Endothelial cell of umbilical vein (primary cell): Measurements from ENCODE around the gene METTL8. TPM values are rescaled to one million over a fixed set of nuclear protein-coding genes. Genes with fewer than 3 reads are reported as not detected.

Source experiments
- BruUV-seq: library from RNA; stranded (reverse); fragments of 400-500 nt; replicated peaks from 2 replicates; lab custom pipeline; 2021; lab: Mats Ljungman, UMichigan
- CTCF ChIA-PET: fragments of 300-600, 350-600 bp; sonication (Branson Sonifier 250); formaldehyde crosslinking; loops from one replicate; lab custom pipeline; 2021; ENCODE audit warnings: antibody characterized with exemption, inconsistent platforms; lab: Charles Lee
- POLR2A ChIA-PET: fragments of 300-600, 350-600 bp; sonication (Branson Sonifier 250); formaldehyde crosslinking; loops from one replicate; lab custom pipeline; 2021; ENCODE audit warnings: antibody characterized with exemption, inconsistent platforms; lab: Charles Lee
- DNase-seq: peaks from one replicate; pipeline ENCODE4 v3.0.0-alpha.2; 2011; ENCODE audit warnings: low read depth, low spot score
- FAIRE-seq: peaks from 2 replicates; lab custom pipeline; 2011; peaks lifted over from hg19 to GRCh38; lab: Jason Lieb, UNC
- H2AFZ ChIP-seq: 2 replicates; pipeline ENCODE4 v1.6.0; 2012; ENCODE audit warnings: low read depth, low read length, control low read depth, inconsistent platforms
- H3K27ac ChIP-seq: 2 replicates; pipeline ENCODE4 v1.5.1; 2011; ENCODE audit warnings: low read depth, mild to moderate bottlenecking, control low read depth, low read length, moderate library complexity; ENCODE audit not compliant: insufficient read depth
- H3K27me3 ChIP-seq, 2 experiments: 2 replicates each; pipeline versions ENCODE4 v1.6.0 to v1.6.1; 2011; ENCODE audit warnings: low read length in 2 of 2, mixed read lengths in 1 of 2; ENCODE audit not compliant: control insufficient read depth in 2 of 2, insufficient read depth in 2 of 2
- H3K36me3 ChIP-seq, 2 experiments: 2 replicates in 1 of 2; 3 replicates in 1 of 2; pipeline ENCODE4 v1.5.1; 2011; ENCODE audit warnings: low read length in 2 of 2, mild to moderate bottlenecking in 1 of 2, moderate library complexity in 1 of 2; ENCODE audit not compliant: control insufficient read depth in 2 of 2, insufficient read depth in 2 of 2; ENCODE audit errors: extremely low read depth in 1 of 2
- H3K4me1 ChIP-seq: 3 replicates; pipeline ENCODE4 v1.5.1; 2011; ENCODE audit warnings: mild to moderate bottlenecking, low read length; ENCODE audit not compliant: control insufficient read depth, insufficient read depth; ENCODE audit errors: extremely low read depth
- H3K4me2 ChIP-seq: 2 replicates; pipeline ENCODE4 v1.6.1; 2011; ENCODE audit warnings: low read length, control low read depth, mixed read lengths; ENCODE audit not compliant: insufficient read depth
- H3K4me3 ChIP-seq, 3 experiments: fragments of 200-600 bp in 1 of 3; sonication (generic), shearing (Covaris generic) in 1 of 3; replicated peaks in 1 of 3; 2 replicates each; pipeline ENCODE4 v1.5.1; 2011 to 2016; ENCODE audit warnings: control low read depth in 3 of 3, low read length in 3 of 3, mild to moderate bottlenecking in 2 of 3, inconsistent platforms in 1 of 3, low read depth in 1 of 3, moderate library complexity in 1 of 3; ENCODE audit not compliant: insufficient read depth in 1 of 3
- H3K79me2 ChIP-seq: 2 replicates; pipeline ENCODE4 v1.6.0; 2012; ENCODE audit warnings: low read length, inconsistent platforms; ENCODE audit not compliant: control insufficient read depth, insufficient read depth
- H3K9ac ChIP-seq: replicated peaks from 2 replicates; pipeline ENCODE3; 2011; ENCODE audit warnings: low read length, control low read depth; ENCODE audit not compliant: insufficient read depth; ENCODE audit errors: extremely low read depth
- H3K9me1 ChIP-seq: replicated peaks from 3 replicates; pipeline ENCODE4 v1.6.0; 2011; ENCODE audit warnings: mild to moderate bottlenecking, low read length; ENCODE audit not compliant: control insufficient read depth, insufficient read depth; ENCODE audit errors: extremely low read depth
- H3K9me3 ChIP-seq: replicated peaks from 2 replicates; pipeline ENCODE4 v1.5.1; 2012; ENCODE audit warnings: low read length, inconsistent platforms; ENCODE audit not compliant: control insufficient read depth, insufficient read depth
- H4K20me1 ChIP-seq: replicated peaks from 2 replicates; pipeline ENCODE3; 2011; ENCODE audit warnings: mild to moderate bottlenecking, low read length; ENCODE audit not compliant: control insufficient read depth, insufficient read depth; ENCODE audit errors: extremely low read depth
- CTCF ChIP-seq, 2 donors: IDR thresholded peaks; 1 replicate in 1 of 2; 2 replicates in 1 of 2; pipeline ENCODE4 v1.5.1; 2011; ENCODE audit warnings: low read length in 2 of 2, mild to moderate bottlenecking in 2 of 2, moderate library complexity in 2 of 2, control low read depth in 1 of 2, inconsistent platforms in 1 of 2, low read depth in 1 of 2; ENCODE audit not compliant: insufficient read depth in 1 of 2; ENCODE audit errors: extremely low read depth in 1 of 2
- EZH2 ChIP-seq: IDR thresholded peaks from 2 replicates; pipeline ENCODE4 v1.6.1; 2012; ENCODE audit warnings: borderline replicate concordance, low read depth, mild to moderate bottlenecking, moderate library complexity, low read length, inconsistent platforms; ENCODE audit not compliant: severe bottlenecking
- FOS ChIP-seq: IDR thresholded peaks from 2 replicates; pipeline ENCODE4 v1.6.1; 2011; ENCODE audit warnings: mild to moderate bottlenecking, low read length, moderate library complexity, borderline replicate concordance; ENCODE audit not compliant: insufficient read depth
- GATA2 ChIP-seq: IDR thresholded peaks from 2 replicates; pipeline ENCODE4 v1.7.0; 2011; ENCODE audit warnings: low read depth, mild to moderate bottlenecking, moderate library complexity, mixed read lengths, low read length; ENCODE audit not compliant: insufficient read length, insufficient read depth
- JUN ChIP-seq: IDR thresholded peaks from 2 replicates; pipeline ENCODE4 v1.6.1; 2011; ENCODE audit warnings: borderline replicate concordance, low read depth; ENCODE audit not compliant: insufficient read length, insufficient read depth
- MAX ChIP-seq: IDR thresholded peaks from 2 replicates; pipeline ENCODE4 v1.6.1; 2011; ENCODE audit not compliant: insufficient read depth, insufficient read length
- MYC ChIP-seq: IDR thresholded peaks from one replicate; pipeline ENCODE4 v1.6.1; 2011; ENCODE audit warnings: mild to moderate bottlenecking, low read depth, low read length
- POLR2A ChIP-seq: IDR thresholded peaks from 2 replicates; pipeline ENCODE4 v1.6.1; 2012; ENCODE audit warnings: low read depth, mild to moderate bottlenecking, control low read depth, low read length
- POLR2AphosphoS5 ChIP-seq: IDR thresholded peaks from 2 replicates; pipeline ENCODE4 v1.6.1; 2012; ENCODE audit warnings: low read depth, mild to moderate bottlenecking, control low read depth, low read length, moderate library complexity; ENCODE audit not compliant: insufficient read depth
- dilution Hi-C: fragments of 300-500 bp; cut with MboI; formaldehyde crosslinking; loops from one replicate; pipeline ENCODE4 v1.15.0; 2019; ENCODE audit warnings: low sequenced_read_pairs; ENCODE audit not compliant: extremely low pct_ligation_motif_present
- intact Hi-C: fragments of 100-400 bp; cut with micrococcal nuclease; formaldehyde crosslinking; loops from one replicate; pipeline ENCODE4 v1.10.0; 2022
- polyA plus RNA-seq, 4 experiments: library from polyadenylated mRNA; depleted of rRNA in 3 of 4; stranded (reverse) in 3 of 4; unstranded in 1 of 4; fragments of >200 nt; gene quantifications; 2 replicates each; pipeline versions ENCODE4 v1.2.1 to v1.2.3, GENCODE V29; 2011 to 2012; ENCODE audit warnings: missing spikeins in 1 of 4
- total RNA-seq: library from RNA; stranded (reverse); gene quantifications from 2 replicates; pipeline ENCODE4 v1.2.3, GENCODE V29; 2021

Gene METTL8
- total and polyA plus RNA-seq, 2 donors (not counting 3 experiments of a cell fraction or from before 2014, with no cell fraction given) = 7.0 to 20.2 TPM

- no peak overlapping the region for H3K9ac ChIP-seq
- no peak for DNase-seq
- dilution Hi-C loops (no loop called here), intact Hi-C loops (no loop called here)
- H3K27ac ChIP-seq = no peak overlapping the region
- TF ChIP-seq POLR2A (no peak), MAX (no peak), CTCF (IDR thresholded peaks at IDR 0.05; ENCODE audit: extremely low read depth in 1 of 2, insufficient read depth in 1 of 2, low read depth in 1 of 2, low read length in 2 of 2) (no peak), MYC (no peak), GATA2 (no peak), POLR2AphosphoS5 (no peak), EZH2 (no peak), FOS (no peak), JUN (no peak)
- no peak for FAIRE-seq
- H3K27me3 ChIP-seq = no peaks in the 10 kb centered on the region
- H3K4me3 ChIP-seq = no peak overlapping the region
- peaks cover 3% of the 10 kb centered on the region for H3K79me2 ChIP-seq
- ChIA-PET CTCF (interaction anchor here (0.8 to 1.5 kb wide), 2 partner anchors 14 to 22 kb away, joined by 4 to 7 read pairs; no protein-coding TSS in a partner anchor), POLR2A (no interaction called here)
- no peaks in the 10 kb centered on the region for H3K9me3 ChIP-seq
- no peaks in the 10 kb centered on the region for H3K9me1 ChIP-seq
- no peak overlapping the region for H3K4me2 ChIP-seq
- no peaks in the 10 kb centered on the region for H4K20me1 ChIP-seq
- H2AFZ ChIP-seq = no peak overlapping the region
- H3K4me1 ChIP-seq = peaks cover 15% of the 10 kb centered on the region
- no TSS peak for BruUV-seq
- no peaks in the 10 kb centered on the region for H3K36me3 ChIP-seq
Measured at GRCh38 chr2:171394164-171394740, 39.5 kb downstream of the METTL8 start.
